T47D (cell line): ENCODE results near the gene PUM2.

ENCODE experiments used
- DNase-seq, 2 experiments: peaks; one replicate each; pipeline versions ENCODE4 v3.0.0 to v3.0.0-alpha.2; 2011 to 2012; ENCODE audit warnings: low read depth in 1 of 2, low spot score in 1 of 2
- JUND ChIP-seq: IDR thresholded peaks from 2 replicates; pipeline ENCODE4 v1.6.1; 2012; ENCODE audit warnings: low read depth
- in situ Hi-C: cut with HindIII; loops from 2 replicates; pipeline ENCODE4 v1.10.0; 2016; ENCODE audit warnings: low sequenced_read_pairs, low pct_unique_long_range_greater_than_20kb

PUM2 gene

GRCh38 chr2:20211420-20211819, 139.2 kb downstream of the PUM2 start:
- in situ Hi-C loops, result no loop called here
- no peak for DNase-seq
- no peak for TF ChIP-seq JUND

- TF ChIP-seq JUND, result no peak
- in situ Hi-C loops, result no loop called here
- DNase-seq, result no peak
Observed at GRCh38 chr2:20210462-20210861, 140.2 kb downstream of the PUM2 start.

GRCh38 chr2:20209373-20210109, 141.1 kb downstream of the PUM2 start:
- no peak for DNase-seq
- no peak for TF ChIP-seq JUND
- in situ Hi-C loops, result no loop called here

GRCh38 chr2:20208476-20208859, 142.2 kb downstream of the PUM2 start:
- DNase-seq, result peak in 1 of 2 experiments; percentile 35
- TF ChIP-seq JUND, result no peak

GRCh38 chr2:20207051-20207450, 143.6 kb downstream of the PUM2 start:
- no peak for DNase-seq
- in situ Hi-C loops, result no loop called here
- TF ChIP-seq JUND, result no peak

More at GRCh38 chr2:20208476-20208859, 142.2 kb downstream of the PUM2 start:
- in situ Hi-C loops, result no loop called here

GRCh38 chr2:20205915-20206524, 144.6 kb downstream of the PUM2 start:
- TF ChIP-seq JUND, result no peak
- DNase-seq, result no peak
- in situ Hi-C loops, result no loop called here

- DNase-seq, result no peak
- TF ChIP-seq JUND, result no peak
- in situ Hi-C loops, result no loop called here
Observed at GRCh38 chr2:20205069-20205468, 145.6 kb downstream of the PUM2 start.

- no peak for DNase-seq
- in situ Hi-C loops, result no loop called here
- no peak for TF ChIP-seq JUND
Observed at GRCh38 chr2:20203521-20204225, 147.0 kb downstream of the PUM2 start.

- DNase-seq, result no peak
- TF ChIP-seq JUND, result no peak
- in situ Hi-C loops, result no loop called here
Observed at GRCh38 chr2:20203072-20203471, 147.6 kb downstream of the PUM2 start.

GRCh38 chr2:20201671-20202070, 149.0 kb downstream of the PUM2 start:
- in situ Hi-C loops, result no loop called here
- TF ChIP-seq JUND, result no peak
- no peak for DNase-seq

- in situ Hi-C loops, result no loop called here
- no peak for TF ChIP-seq JUND
- DNase-seq, result no peak
Observed at GRCh38 chr2:20200697-20201555, 149.7 kb downstream of the PUM2 start.

- no peak for TF ChIP-seq JUND
- in situ Hi-C loops, result no loop called here
- no peak for DNase-seq
Observed at GRCh38 chr2:20199633-20200270, 150.9 kb downstream of the PUM2 start.
